ENCODE data around the gene VPS37B. TPM values are rescaled to one million over a fixed set of nuclear protein-coding genes. Genes with fewer than 3 reads are reported as not detected.

The VPS37B gene
- total RNA-seq, 1 donor from 2014 or later = 13.8 TPM

DNA sequence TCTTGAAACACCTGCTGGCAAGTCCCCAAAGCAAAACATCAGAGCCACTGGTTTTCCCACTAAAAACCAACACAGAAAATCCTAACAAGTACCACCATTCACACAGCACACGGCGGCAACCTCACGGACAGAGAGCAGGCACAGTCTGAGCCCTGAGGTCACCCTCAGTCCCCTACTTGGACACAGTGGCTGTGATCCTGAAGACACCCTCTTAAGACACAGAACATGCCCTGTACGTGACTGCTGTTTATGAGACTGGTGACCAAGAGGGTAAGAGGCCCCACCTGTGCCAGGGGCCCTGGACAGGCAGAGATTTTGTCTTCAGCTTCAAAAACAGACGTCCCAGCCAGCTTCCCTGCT is 31.1 kb downstream of the VPS37B start:
- Mint-ChIP-seq H3K4me1 (ENCODE audit: unreplicated experiment) (no peaks in the 10 kb centered on the region), H3K27ac (ENCODE audit: unreplicated experiment) (peak overlapping the region; percentile 64), H3K4me3 (ENCODE audit: unreplicated experiment) (no peak overlapping the region), H3K27me3 (ENCODE audit: unreplicated experiment) (peaks cover 9% of the 10 kb centered on the region), H3K36me3 (ENCODE audit: low read depth, unreplicated experiment) (peaks cover 24% of the 10 kb centered on the region), H3K9me3 (ENCODE audit: unreplicated experiment) (no peaks in the 10 kb centered on the region)
- no peak for TF ChIP-seq CTCF (IDR thresholded peaks at IDR 0.05; ENCODE audit: unreplicated experiment)
- DNase-seq (ENCODE audit: low spot score) = no peak

- Mint-ChIP-seq H3K27me3 (ENCODE audit: unreplicated experiment) (peaks cover 6% of the 10 kb centered on the region), H3K4me3 (ENCODE audit: unreplicated experiment) (no peak overlapping the region), H3K4me1 (ENCODE audit: unreplicated experiment) (no peaks in the 10 kb centered on the region), H3K27ac (ENCODE audit: unreplicated experiment) (no peak overlapping the region), H3K9me3 (ENCODE audit: unreplicated experiment) (no peaks in the 10 kb centered on the region), H3K36me3 (ENCODE audit: low read depth, unreplicated experiment) (peaks cover 10% of the 10 kb centered on the region)
- no peak for TF ChIP-seq CTCF (IDR thresholded peaks at IDR 0.05; ENCODE audit: unreplicated experiment)
- no peak for DNase-seq (ENCODE audit: low spot score)
Observed at GRCh38 chr12:122862872-122863701, 32.8 kb downstream of the VPS37B start.

DNA sequence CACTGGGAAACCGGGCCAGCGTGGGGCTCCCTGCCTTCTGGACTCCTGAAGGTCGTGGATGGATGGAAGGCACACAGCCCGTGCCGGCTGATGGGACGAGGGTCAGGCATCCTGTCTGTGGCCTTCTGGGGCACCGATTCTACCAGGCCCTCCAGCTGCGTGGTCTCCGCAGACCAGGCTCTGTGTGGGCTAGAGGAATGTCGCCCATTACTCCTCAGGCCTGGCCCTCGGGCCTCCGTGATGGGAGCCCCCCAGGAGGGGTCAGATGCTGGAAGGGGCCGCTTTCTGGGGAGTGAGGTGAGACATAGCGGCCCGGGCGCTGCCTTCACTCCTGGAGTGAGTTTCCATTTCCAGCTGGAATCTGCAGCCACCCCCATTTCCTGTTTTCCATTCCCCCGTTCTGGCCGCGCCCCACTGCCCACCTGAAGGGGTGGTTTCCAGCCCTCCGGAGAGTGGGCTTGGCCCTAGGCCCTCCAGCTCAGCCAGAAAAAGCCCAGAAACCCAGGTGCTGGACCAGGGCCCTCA is 33.8 kb downstream of the VPS37B start:
- peaks cover 6% of the 10 kb centered on the region for H3K27me3 Mint-ChIP-seq (ENCODE audit: unreplicated experiment)
- no peaks in the 10 kb centered on the region for H3K9me3 Mint-ChIP-seq (ENCODE audit: unreplicated experiment)
- TF ChIP-seq CTCF (IDR thresholded peaks at IDR 0.05; ENCODE audit: unreplicated experiment) = no peak
- H3K27ac Mint-ChIP-seq (ENCODE audit: unreplicated experiment) = no peak overlapping the region
- DNase-seq (ENCODE audit: low spot score) = no peak
- H3K4me3 Mint-ChIP-seq (ENCODE audit: unreplicated experiment) = no peak overlapping the region
- H3K36me3 Mint-ChIP-seq (ENCODE audit: low read depth, unreplicated experiment) = peaks cover 16% of the 10 kb centered on the region
- no peaks in the 10 kb centered on the region for H3K4me1 Mint-ChIP-seq (ENCODE audit: unreplicated experiment)

DNA sequence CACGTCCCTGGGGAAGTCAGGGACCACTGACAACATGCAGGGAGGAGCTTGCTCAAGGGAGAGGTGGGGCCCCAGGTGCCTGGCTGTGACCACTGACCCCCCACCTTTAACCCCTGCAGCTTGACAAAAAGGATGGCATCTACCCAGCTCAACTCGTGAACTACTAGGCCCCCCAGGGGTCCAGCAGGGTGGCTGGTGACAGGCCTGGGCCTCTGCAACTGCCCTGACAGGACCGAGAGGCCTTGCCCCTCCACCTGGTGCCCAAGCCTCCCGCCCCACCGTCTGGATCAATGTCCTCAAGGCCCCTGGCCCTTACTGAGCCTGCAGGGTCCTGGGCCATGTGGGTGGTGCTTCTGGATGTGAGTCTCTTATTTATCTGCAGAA is 34.3 kb downstream of the VPS37B start:
- H3K27me3 Mint-ChIP-seq (ENCODE audit: unreplicated experiment) = peaks cover 3% of the 10 kb centered on the region
- H3K4me3 Mint-ChIP-seq (ENCODE audit: unreplicated experiment) = no peak overlapping the region
- no peak overlapping the region for H3K27ac Mint-ChIP-seq (ENCODE audit: unreplicated experiment)
- no peaks in the 10 kb centered on the region for H3K4me1 Mint-ChIP-seq (ENCODE audit: unreplicated experiment)
- no peaks in the 10 kb centered on the region for H3K9me3 Mint-ChIP-seq (ENCODE audit: unreplicated experiment)
- no peak for TF ChIP-seq CTCF (IDR thresholded peaks at IDR 0.05; ENCODE audit: unreplicated experiment)
- peaks cover 15% of the 10 kb centered on the region for H3K36me3 Mint-ChIP-seq (ENCODE audit: low read depth, unreplicated experiment)
- no peak for DNase-seq (ENCODE audit: low spot score)

- no peak for DNase-seq (ENCODE audit: low spot score)
- no peaks in the 10 kb centered on the region for H3K9me3 Mint-ChIP-seq (ENCODE audit: unreplicated experiment)
- no peak overlapping the region for H3K27ac Mint-ChIP-seq (ENCODE audit: unreplicated experiment)
- peaks cover 15% of the 10 kb centered on the region for H3K36me3 Mint-ChIP-seq (ENCODE audit: low read depth, unreplicated experiment)
- H3K27me3 Mint-ChIP-seq (ENCODE audit: unreplicated experiment) = peaks cover 3% of the 10 kb centered on the region
- no peaks in the 10 kb centered on the region for H3K4me1 Mint-ChIP-seq (ENCODE audit: unreplicated experiment)
- no peak overlapping the region for H3K4me3 Mint-ChIP-seq (ENCODE audit: unreplicated experiment)
- no peak for TF ChIP-seq CTCF (IDR thresholded peaks at IDR 0.05; ENCODE audit: unreplicated experiment)
Observed at GRCh38 chr12:122860854-122861586, 34.9 kb downstream of the VPS37B start.
